Measurements from ENCODE around the gene DBI.
"Not testable (repeated sequence)": the region's sequence is repeated elsewhere in the genome, so short reads cannot be mapped to it uniquely, and the experiment has no call there.

DNA sequence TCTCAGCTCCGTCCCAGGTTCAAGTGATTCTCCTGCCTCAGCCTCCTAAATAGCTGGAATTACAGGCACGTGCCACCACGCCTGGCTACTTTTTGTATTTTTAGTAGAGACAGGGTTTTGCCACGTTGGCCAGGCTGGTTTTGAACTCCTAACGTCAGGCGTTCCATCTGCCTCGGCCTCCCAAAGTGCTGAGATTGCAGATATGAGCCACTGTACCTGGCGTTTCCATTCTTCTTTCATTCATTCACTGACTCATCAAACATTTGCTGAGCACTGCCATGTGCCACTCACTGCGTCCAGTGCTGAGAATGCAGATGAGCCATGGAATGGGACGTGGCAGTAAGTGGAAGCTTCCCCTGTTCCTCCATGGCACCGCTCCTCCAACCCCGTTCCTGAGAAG, 36.8 kb downstream of the DBI start:
- TF ChIP-seq, protein P1, sequence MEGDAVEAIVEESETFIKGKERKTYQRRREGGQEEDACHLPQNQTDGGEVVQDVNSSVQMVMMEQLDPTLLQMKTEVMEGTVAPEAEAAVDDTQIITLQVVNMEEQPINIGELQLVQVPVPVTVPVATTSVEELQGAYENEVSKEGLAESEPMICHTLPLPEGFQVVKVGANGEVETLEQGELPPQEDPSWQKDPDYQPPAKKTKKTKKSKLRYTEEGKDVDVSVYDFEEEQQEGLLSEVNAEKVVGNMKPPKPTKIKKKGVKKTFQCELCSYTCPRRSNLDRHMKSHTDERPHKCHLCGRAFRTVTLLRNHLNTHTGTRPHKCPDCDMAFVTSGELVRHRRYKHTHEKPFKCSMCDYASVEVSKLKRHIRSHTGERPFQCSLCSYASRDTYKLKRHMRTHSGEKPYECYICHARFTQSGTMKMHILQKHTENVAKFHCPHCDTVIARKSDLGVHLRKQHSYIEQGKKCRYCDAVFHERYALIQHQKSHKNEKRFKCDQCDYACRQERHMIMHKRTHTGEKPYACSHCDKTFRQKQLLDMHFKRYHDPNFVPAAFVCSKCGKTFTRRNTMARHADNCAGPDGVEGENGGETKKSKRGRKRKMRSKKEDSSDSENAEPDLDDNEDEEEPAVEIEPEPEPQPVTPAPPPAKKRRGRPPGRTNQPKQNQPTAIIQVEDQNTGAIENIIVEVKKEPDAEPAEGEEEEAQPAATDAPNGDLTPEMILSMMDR (IDR thresholded peaks at IDR 0.05 in 2 of 3, conservative IDR thresholded peaks at IDR 0.05 in 1 of 3; ENCODE audit: borderline replicate concordance in 1 of 3, insufficient read depth in 1 of 3, low read depth in 2 of 3, low read length in 2 of 3) = not testable (repeated sequence)
- not testable (repeated sequence) for TF ChIP-seq EZH2phosphoT487 (IDR thresholded peaks at IDR 0.05; ENCODE audit: borderline replicate concordance); POLR2AphosphoS5 (IDR thresholded peaks at IDR 0.05; ENCODE audit: low read depth, low read length); JUND (IDR thresholded peaks at IDR 0.05); EZH2 (IDR thresholded peaks at IDR 0.05); SP1 (IDR thresholded peaks at IDR 0.05; ENCODE audit: low read depth); CBX3 (IDR thresholded peaks at IDR 0.05; ENCODE audit: low read depth); POLR2A (IDR thresholded peaks at IDR 0.05; ENCODE audit: borderline replicate concordance, extremely low read depth, insufficient read depth, insufficient read length); RAD21 (IDR thresholded peaks at IDR 0.05; ENCODE audit: low read depth); CEBPB (IDR thresholded peaks at IDR 0.05; ENCODE audit: low read depth); TCF7L2 (IDR thresholded peaks at IDR 0.05; ENCODE audit: borderline replicate concordance, extremely low read depth, insufficient read depth, insufficient read length); EGR1 (IDR thresholded peaks at IDR 0.05; ENCODE audit: low read depth)
- TF ChIP-seq, protein P2, sequence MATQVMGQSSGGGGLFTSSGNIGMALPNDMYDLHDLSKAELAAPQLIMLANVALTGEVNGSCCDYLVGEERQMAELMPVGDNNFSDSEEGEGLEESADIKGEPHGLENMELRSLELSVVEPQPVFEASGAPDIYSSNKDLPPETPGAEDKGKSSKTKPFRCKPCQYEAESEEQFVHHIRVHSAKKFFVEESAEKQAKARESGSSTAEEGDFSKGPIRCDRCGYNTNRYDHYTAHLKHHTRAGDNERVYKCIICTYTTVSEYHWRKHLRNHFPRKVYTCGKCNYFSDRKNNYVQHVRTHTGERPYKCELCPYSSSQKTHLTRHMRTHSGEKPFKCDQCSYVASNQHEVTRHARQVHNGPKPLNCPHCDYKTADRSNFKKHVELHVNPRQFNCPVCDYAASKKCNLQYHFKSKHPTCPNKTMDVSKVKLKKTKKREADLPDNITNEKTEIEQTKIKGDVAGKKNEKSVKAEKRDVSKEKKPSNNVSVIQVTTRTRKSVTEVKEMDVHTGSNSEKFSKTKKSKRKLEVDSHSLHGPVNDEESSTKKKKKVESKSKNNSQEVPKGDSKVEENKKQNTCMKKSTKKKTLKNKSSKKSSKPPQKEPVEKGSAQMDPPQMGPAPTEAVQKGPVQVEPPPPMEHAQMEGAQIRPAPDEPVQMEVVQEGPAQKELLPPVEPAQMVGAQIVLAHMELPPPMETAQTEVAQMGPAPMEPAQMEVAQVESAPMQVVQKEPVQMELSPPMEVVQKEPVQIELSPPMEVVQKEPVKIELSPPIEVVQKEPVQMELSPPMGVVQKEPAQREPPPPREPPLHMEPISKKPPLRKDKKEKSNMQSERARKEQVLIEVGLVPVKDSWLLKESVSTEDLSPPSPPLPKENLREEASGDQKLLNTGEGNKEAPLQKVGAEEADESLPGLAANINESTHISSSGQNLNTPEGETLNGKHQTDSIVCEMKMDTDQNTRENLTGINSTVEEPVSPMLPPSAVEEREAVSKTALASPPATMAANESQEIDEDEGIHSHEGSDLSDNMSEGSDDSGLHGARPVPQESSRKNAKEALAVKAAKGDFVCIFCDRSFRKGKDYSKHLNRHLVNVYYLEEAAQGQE (IDR thresholded peaks at IDR 0.05; ENCODE audit: low read depth) = not testable (repeated sequence)
- TF ChIP-seq, protein P3, sequence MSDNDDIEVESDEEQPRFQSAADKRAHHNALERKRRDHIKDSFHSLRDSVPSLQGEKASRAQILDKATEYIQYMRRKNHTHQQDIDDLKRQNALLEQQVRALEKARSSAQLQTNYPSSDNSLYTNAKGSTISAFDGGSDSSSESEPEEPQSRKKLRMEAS (IDR thresholded peaks at IDR 0.05) = not testable (repeated sequence)

Data from HCT116 (cell line).